ENCODE measurements around the gene MFSD6. TPM values are rescaled to one million over a fixed set of nuclear protein-coding genes. Genes with fewer than 3 reads are reported as not detected.

Gene MFSD6
- polyA plus RNA-seq, 1 donor from 2014 or later = 11.8 TPM

GRCh38 chr2:190504912-190505311 is 96.8 kb downstream of the MFSD6 start:
- no peaks in the 10 kb centered on the region for H3K27me3 ChIP-seq (ENCODE audit: insufficient read depth, low read depth, low read length)
- no peaks in the 10 kb centered on the region for H3K9me3 ChIP-seq (ENCODE audit: low read length)
- peaks cover 9% of the 10 kb centered on the region for H3K36me3 ChIP-seq (ENCODE audit: insufficient read depth, low read length)
- H3F3A ChIP-seq (ENCODE audit: insufficient read depth, low read length, poor library complexity, severe bottlenecking) = no peaks in the 10 kb centered on the region
- H4K20me1 ChIP-seq (ENCODE audit: insufficient read depth) = no peaks in the 10 kb centered on the region
- no peaks in the 10 kb centered on the region for H3K79me2 ChIP-seq (replicated peaks; ENCODE audit: insufficient read depth, low read length)
- TF ChIP-seq RAD21 (conservative IDR thresholded peaks at IDR 0.05) = no peak
- no peak for TF ChIP-seq POLR2AphosphoS5 (IDR thresholded peaks at IDR 0.05)
- TF ChIP-seq TAF1 (IDR thresholded peaks at IDR 0.05; ENCODE audit: low read depth) = no peak
- TF ChIP-seq SMC3 (conservative IDR thresholded peaks at IDR 0.05; ENCODE audit: poor library complexity) = no peak
- TF ChIP-seq EZH2 (IDR thresholded peaks at IDR 0.05; ENCODE audit: borderline replicate concordance, insufficient read depth, low read length, poor library complexity, severe bottlenecking) = no peak
- TF ChIP-seq EP300 (conservative IDR thresholded peaks at IDR 0.05; ENCODE audit: poor library complexity, severe bottlenecking) = no peak
- TF ChIP-seq, protein P1, sequence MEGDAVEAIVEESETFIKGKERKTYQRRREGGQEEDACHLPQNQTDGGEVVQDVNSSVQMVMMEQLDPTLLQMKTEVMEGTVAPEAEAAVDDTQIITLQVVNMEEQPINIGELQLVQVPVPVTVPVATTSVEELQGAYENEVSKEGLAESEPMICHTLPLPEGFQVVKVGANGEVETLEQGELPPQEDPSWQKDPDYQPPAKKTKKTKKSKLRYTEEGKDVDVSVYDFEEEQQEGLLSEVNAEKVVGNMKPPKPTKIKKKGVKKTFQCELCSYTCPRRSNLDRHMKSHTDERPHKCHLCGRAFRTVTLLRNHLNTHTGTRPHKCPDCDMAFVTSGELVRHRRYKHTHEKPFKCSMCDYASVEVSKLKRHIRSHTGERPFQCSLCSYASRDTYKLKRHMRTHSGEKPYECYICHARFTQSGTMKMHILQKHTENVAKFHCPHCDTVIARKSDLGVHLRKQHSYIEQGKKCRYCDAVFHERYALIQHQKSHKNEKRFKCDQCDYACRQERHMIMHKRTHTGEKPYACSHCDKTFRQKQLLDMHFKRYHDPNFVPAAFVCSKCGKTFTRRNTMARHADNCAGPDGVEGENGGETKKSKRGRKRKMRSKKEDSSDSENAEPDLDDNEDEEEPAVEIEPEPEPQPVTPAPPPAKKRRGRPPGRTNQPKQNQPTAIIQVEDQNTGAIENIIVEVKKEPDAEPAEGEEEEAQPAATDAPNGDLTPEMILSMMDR (IDR thresholded peaks at IDR 0.05; ENCODE audit: poor library complexity, severe bottlenecking) = no peak
- TF ChIP-seq REST (IDR thresholded peaks at IDR 0.05; ENCODE audit: borderline replicate concordance) = no peak
- no peak for TF ChIP-seq MXI1 (conservative IDR thresholded peaks at IDR 0.05; ENCODE audit: poor library complexity, severe bottlenecking)
- H3K9ac ChIP-seq (ENCODE audit: low read length) = no peak overlapping the region
- no peak overlapping the region for H3K27ac ChIP-seq (ENCODE audit: low read length)
- H3K4me2 ChIP-seq (ENCODE audit: low read length) = no peak overlapping the region
- H2AFZ ChIP-seq (ENCODE audit: low read depth, low read length) = no peak overlapping the region
- H3K4me3 ChIP-seq (ENCODE audit: low read length) = no peak overlapping the region
- no peaks in the 10 kb centered on the region for H3K9me2 ChIP-seq (ENCODE audit: insufficient read depth, low read length)

GRCh38 chr2:190505696-190506095 is 97.5 kb downstream of the MFSD6 start:
- Histone ChIP-seq H3K36me3 (ENCODE audit: insufficient read depth, low read length) (peaks cover under 1% of the 10 kb centered on the region), H3K4me3 (ENCODE audit: low read length) (no peak overlapping the region), H3K27me3 (ENCODE audit: insufficient read depth, low read depth, low read length) (no peaks in the 10 kb centered on the region), H2AFZ (ENCODE audit: low read depth, low read length) (no peak overlapping the region), H3F3A (ENCODE audit: insufficient read depth, low read length, poor library complexity, severe bottlenecking) (no peaks in the 10 kb centered on the region), H3K9ac (ENCODE audit: low read length) (no peak overlapping the region), H3K9me2 (ENCODE audit: insufficient read depth, low read length) (no peaks in the 10 kb centered on the region), H3K79me2 (replicated peaks; ENCODE audit: insufficient read depth, low read length) (no peaks in the 10 kb centered on the region), H3K4me2 (ENCODE audit: low read length) (no peak overlapping the region), H3K27ac (ENCODE audit: low read length) (no peak overlapping the region), H3K9me3 (ENCODE audit: low read length) (no peaks in the 10 kb centered on the region), H4K20me1 (ENCODE audit: insufficient read depth) (no peaks in the 10 kb centered on the region)
- no peak for TF ChIP-seq TAF1 (IDR thresholded peaks at IDR 0.05; ENCODE audit: low read depth)
- no peak for TF ChIP-seq POLR2AphosphoS5 (IDR thresholded peaks at IDR 0.05)
- no peak for TF ChIP-seq MXI1 (conservative IDR thresholded peaks at IDR 0.05; ENCODE audit: poor library complexity, severe bottlenecking)
- TF ChIP-seq, protein P1 (IDR thresholded peaks at IDR 0.05; ENCODE audit: poor library complexity, severe bottlenecking) = no peak
- TF ChIP-seq SMC3 (conservative IDR thresholded peaks at IDR 0.05; ENCODE audit: poor library complexity) = no peak
- no peak for TF ChIP-seq REST (IDR thresholded peaks at IDR 0.05; ENCODE audit: borderline replicate concordance)
- no peak for TF ChIP-seq RAD21 (conservative IDR thresholded peaks at IDR 0.05)
- no peak for TF ChIP-seq EZH2 (IDR thresholded peaks at IDR 0.05; ENCODE audit: borderline replicate concordance, insufficient read depth, low read length, poor library complexity, severe bottlenecking)
- no peak for TF ChIP-seq EP300 (conservative IDR thresholded peaks at IDR 0.05; ENCODE audit: poor library complexity, severe bottlenecking)

All from neural cell (in vitro differentiated cells).